GM12878 (cell line): ENCODE data around the gene TACC2. TPM values are rescaled to one million over a fixed set of nuclear protein-coding genes. Genes with fewer than 3 reads are reported as not detected.

ENCODE experiments used
- ATAC-seq: fragments of 200-7000 bp; cut with Tn5 transposase; 3 replicates; pipeline ENCODE4 v1.9.1; 2020; ENCODE audit warnings: mild to moderate bottlenecking, moderate library complexity
- BruUV-seq: library from RNA; stranded (reverse); fragments of 400-500 nt; replicated peaks from 2 replicates; lab custom pipeline; 2021; lab: Mats Ljungman, UMichigan
- CTCF ChIA-PET: fragments of 300-600 bp; sonication (Branson Sonifier 250); formaldehyde crosslinking; extraction: SDS; loops from one replicate; lab custom pipeline; 2021; ENCODE audit warnings: inconsistent platforms; lab: Yijun Ruan, JAX
- POLR2A ChIA-PET: fragments of 350-600 bp; formaldehyde crosslinking; extraction: SDS; loops from one replicate; lab custom pipeline; 2021; ENCODE audit warnings: inconsistent platforms; lab: Charles Lee
- RAD21 ChIA-PET: fragments of 300-600 bp; sonication (Branson Sonifier 250); formaldehyde crosslinking; loops from one replicate; lab custom pipeline; 2023; ENCODE audit warnings: antibody characterized with exemption; ENCODE audit not compliant: unreplicated experiment; lab: Charles Lee
- SMC1A ChIA-PET: fragments of 300-600 bp; sonication (Branson Sonifier 250); formaldehyde crosslinking; loops from one replicate; lab custom pipeline; 2023; ENCODE audit not compliant: unreplicated experiment, uncharacterized antibody; lab: Charles Lee
- DNase-seq: peaks from one replicate; pipeline ENCODE4 v3.0.0-alpha.2; 2011; ENCODE audit warnings: low read depth, low spot score
- FAIRE-seq: peaks from 3 replicates; lab custom pipeline; 2011; peaks lifted over from hg19 to GRCh38; lab: Jason Lieb, UNC
- H2AFZ ChIP-seq: 2 replicates; pipeline ENCODE4 v1.6.0; 2011; ENCODE audit warnings: low read depth, low read length, control low read depth; ENCODE audit not compliant: control insufficient read depth
- H3K27ac ChIP-seq: 2 replicates; pipeline ENCODE4 v1.5.1; 2011; ENCODE audit warnings: control low read depth; ENCODE audit not compliant: control insufficient read depth, insufficient read depth
- H3K27me3 ChIP-seq, 2 experiments: replicated peaks in 1 of 2; 2 replicates each; pipeline versions ENCODE4 v1.6.0 to v1.6.1; 2011; ENCODE audit warnings: low read length in 1 of 2; ENCODE audit not compliant: control insufficient read depth in 2 of 2, insufficient read depth in 2 of 2
- H3K36me3 ChIP-seq, 2 experiments: 2 replicates each; pipeline ENCODE4 v1.5.1; 2011; ENCODE audit warnings: low read length in 1 of 2; ENCODE audit not compliant: control insufficient read depth in 2 of 2, insufficient read depth in 2 of 2
- H3K4me1 ChIP-seq: 2 replicates; pipeline ENCODE4 v1.6.1; 2011; ENCODE audit warnings: mild to moderate bottlenecking, low read length, moderate library complexity, mixed read lengths; ENCODE audit not compliant: control insufficient read depth, insufficient read depth
- H3K4me2 ChIP-seq: 2 replicates; pipeline ENCODE4 v1.6.0; 2011; ENCODE audit warnings: control low read depth; ENCODE audit not compliant: control insufficient read depth, insufficient read depth
- H3K4me3 ChIP-seq: fragments of 200-600 bp; sonication (generic); 2 replicates; pipeline ENCODE4 v1.5.1; 2016
- H3K79me2 ChIP-seq: 2 replicates; pipeline ENCODE4 v1.6.0; 2011; ENCODE audit warnings: low read length; ENCODE audit not compliant: control insufficient read depth, insufficient read depth
- H3K9ac ChIP-seq: 2 replicates; pipeline ENCODE4 v1.8.0; 2011; ENCODE audit warnings: low read length, control low read depth, mixed read lengths; ENCODE audit not compliant: control insufficient read depth, insufficient read depth
- H3K9me3 ChIP-seq: replicated peaks from 3 replicates; pipeline ENCODE4 v1.5.1; 2011; ENCODE audit warnings: mild to moderate bottlenecking, low read length; ENCODE audit not compliant: control insufficient read depth, insufficient read depth
- H4K20me1 ChIP-seq: 2 replicates; pipeline ENCODE4 v1.6.0; 2011; ENCODE audit not compliant: control insufficient read depth, insufficient read depth
- CHD2 ChIP-seq: IDR thresholded peaks from 2 replicates; pipeline ENCODE4 v1.6.1; 2011; ENCODE audit warnings: low read depth, low read length, improper control_type of control experiment, borderline replicate concordance
- CREB1 ChIP-seq: IDR thresholded peaks from 2 replicates; pipeline ENCODE4 v1.6.1; 2012; ENCODE audit warnings: low read depth, mild to moderate bottlenecking, inconsistent platforms
- EGR1 ChIP-seq, 2 experiments: IDR thresholded peaks; 1 replicate in 1 of 2; 2 replicates in 1 of 2; pipeline ENCODE4 v1.6.1; 2011 to 2012; ENCODE audit warnings: low read depth in 2 of 2, low read length in 2 of 2, borderline replicate concordance in 1 of 2, mild to moderate bottlenecking in 1 of 2, moderate library complexity in 1 of 2
- EZH2 ChIP-seq: IDR thresholded peaks from 2 replicates; pipeline ENCODE4 v1.6.1; 2012; ENCODE audit warnings: low read depth, mild to moderate bottlenecking, control low read depth, inconsistent platforms, low read length, borderline replicate concordance; ENCODE audit not compliant: control insufficient read depth
- NFIC ChIP-seq: IDR thresholded peaks from 2 replicates; pipeline ENCODE4 v1.6.1; 2012; ENCODE audit warnings: low read depth, mild to moderate bottlenecking, inconsistent platforms, low read length, moderate library complexity
- POLR2AphosphoS5 ChIP-seq: IDR thresholded peaks from 2 replicates; pipeline ENCODE4 v1.6.1; 2011; ENCODE audit warnings: mild to moderate bottlenecking, low read length, inconsistent platforms
- SIX5 ChIP-seq: IDR thresholded peaks from 2 replicates; pipeline ENCODE4 v1.6.1; 2011; ENCODE audit warnings: mild to moderate bottlenecking, low read depth, low read length, moderate library complexity; ENCODE audit not compliant: severe bottlenecking
- SREBF1 ChIP-seq: IDR thresholded peaks from 2 replicates; pipeline ENCODE4 v1.6.1; 2012; ENCODE audit warnings: mild to moderate bottlenecking, low read length
- YY1 ChIP-seq: IDR thresholded peaks from 2 replicates; pipeline ENCODE4 v1.6.1; 2011; ENCODE audit warnings: low read depth, mild to moderate bottlenecking, low read length
- ZBTB33 ChIP-seq: fragments of 450-650 bp; IDR thresholded peaks from 2 replicates; pipeline ENCODE4 v1.6.1; 2017; ENCODE audit warnings: mild to moderate bottlenecking
- ZNF592 ChIP-seq: fragments of 450-650 bp; IDR thresholded peaks from 2 replicates; pipeline ENCODE4 v1.6.1; 2017; ENCODE audit warnings: mild to moderate bottlenecking, moderate library complexity
- ZZZ3 ChIP-seq: IDR thresholded peaks from 2 replicates; pipeline ENCODE4 v1.6.1; 2011; ENCODE audit warnings: low read depth; ENCODE audit not compliant: control insufficient read depth, insufficient read length
- WGBS: methylation state at CpG from one replicate; pipeline ENCODE4 v1.1.6; 2016; ENCODE audit warnings: low lambda C conversion rate; ENCODE audit not compliant: insufficient replicate concordance, insufficient coverage; ENCODE audit errors: missing lambda C conversion rate; 5-methylcytosine and 5-hydroxymethylcytosine counted together
- in situ Hi-C: fragments of 300-500 bp; cut with MboI; formaldehyde crosslinking; loops from 9 replicates; pipeline ENCODE4 v1.14.3; 2018; ENCODE audit warnings: mixed read lengths
- intact Hi-C: fragments of 100-400 bp; cut with micrococcal nuclease; formaldehyde crosslinking; loops from one replicate; pipeline ENCODE4 v1.14.2; 2022; ENCODE audit not compliant: unreplicated experiment
- polyA plus RNA-seq, 11 experiments: library from polyadenylated mRNA; depleted of rRNA in 4 of 11; unstranded in 6 of 11; stranded (reverse) in 5 of 11; fragments of >200 nt; fragmentation: Nextera tagmentation in 4 of 11; fragmentation: Illumina TruSeq in 1 of 11; extraction: Ambion mirVana in 4 of 11; extraction: Trizol in 1 of 11; gene quantifications; 1 replicate in 1 of 11; 2 replicates in 10 of 11; pipeline versions ENCODE4 v1.2.1 to v1.2.3, GENCODE V29; 2011 to 2016; ENCODE audit warnings: inconsistent platforms in 2 of 11, missing spikeins in 2 of 11, low read depth in 1 of 11
- total RNA-seq, 4 experiments: library from RNA; depleted of rRNA in 3 of 4; stranded (reverse); fragments of >200 nt in 3 of 4; fragmentation: Illumina TruSeq in 1 of 4; extraction: Trizol in 1 of 4; gene quantifications; 2 replicates each; pipeline versions ENCODE4 v1.2.1 to v1.2.3, GENCODE V29; 2013 to 2021

TACC2 gene
- total and polyA plus RNA-seq, 10 of the 15 experiments (the other 5 are each of a cell fraction or from before 2014, with no cell fraction given): 0.07 to 0.64 (median 0.13) TPM; not detected in 5

GRCh38 chr10:122130474-122131110, 141.6 kb downstream of the TACC2 start:
- Histone ChIP-seq H3K4me1 (no peaks in the 10 kb centered on the region), H2AFZ (no peak overlapping the region), H3K79me2 (no peaks in the 10 kb centered on the region), H3K4me3 (no peak overlapping the region), H4K20me1 (no peaks in the 10 kb centered on the region), H3K27ac (no peak overlapping the region), H3K4me2 (no peak overlapping the region), H3K9ac (no peak overlapping the region), H3K36me3 (no peaks in the 10 kb centered on the region), H3K9me3 (no peaks in the 10 kb centered on the region), H3K27me3 (no peaks in the 10 kb centered on the region)
- FAIRE-seq (no peak), DNase-seq (no peak), ATAC-seq (no peak)
- 16% methylated on average over 8 of the region's 8 CpGs for WGBS
- intact Hi-C loops (no loop called here), in situ Hi-C loops (no loop called here)
- SMC1A ChIA-PET: interaction anchor here (0.6 kb wide), 1 partner anchor 14 kb away, joined by 3 read pairs; no protein-coding TSS in a partner anchor
- TF ChIP-seq CREB1 (no peak), POLR2AphosphoS5 (no peak), ZZZ3 (no peak), YY1 (no peak), SIX5 (no peak), NFIC (no peak)
- RAD21 ChIA-PET: no interaction called here
- BruUV-seq: no TSS peak
- CTCF ChIA-PET: no interaction called here
- POLR2A ChIA-PET: no interaction called here

GRCh38 chr10:122132331-122132755, 143.4 kb downstream of the TACC2 start:
- ATAC-seq (no peak), DNase-seq (no peak), FAIRE-seq (no peak)
- Histone ChIP-seq H4K20me1 (no peaks in the 10 kb centered on the region), H3K4me2 (no peak overlapping the region), H2AFZ (no peak overlapping the region), H3K27ac (no peak overlapping the region), H3K27me3 (no peaks in the 10 kb centered on the region), H3K9ac (no peak overlapping the region), H3K4me3 (no peak overlapping the region), H3K36me3 (no peaks in the 10 kb centered on the region), H3K4me1 (no peaks in the 10 kb centered on the region), H3K9me3 (no peaks in the 10 kb centered on the region), H3K79me2 (no peaks in the 10 kb centered on the region)
- WGBS: 59% methylated on average over 15 of the region's 15 CpGs
- no TSS peak for BruUV-seq
- intact Hi-C loops (no loop called here), in situ Hi-C loops (no loop called here)
- ChIA-PET POLR2A (no interaction called here), SMC1A (no interaction called here), CTCF (no interaction called here), RAD21 (no interaction called here)
- TF ChIP-seq EGR1 (IDR thresholded peaks at IDR 0.05; ENCODE audit: borderline replicate concordance in 1 of 2, low read depth in 2 of 2, low read length in 2 of 2): no peak
- TF ChIP-seq ZBTB33: no peak
- no peak for TF ChIP-seq CHD2
- TF ChIP-seq SREBF1: no peak
- no peak for TF ChIP-seq ZNF592
- no peak for TF ChIP-seq EZH2
